GM12874 (cell line): ENCODE data around the gene MPV17L2.

Experiments used
- CTCF ChIP-seq: IDR thresholded peaks from 2 replicates; pipeline ENCODE4 v1.5.1; 2011; ENCODE audit warnings: low read depth, mild to moderate bottlenecking, control low read depth, low read length, moderate library complexity; ENCODE audit not compliant: insufficient read depth

MPV17L2 gene

GRCh38 chr19:18192673-18193387 lies at the start of gene MPV17L2:
TSS of gene MPV17L2 (plus strand) at chr19:18193218. CDS start at chr19:18193282, 64 bp downstream.
- no peak for TF ChIP-seq CTCF

- TF ChIP-seq CTCF = no peak
These were observed 49.1 kb upstream of the MPV17L2 start for GRCh38 chr19:18143902-18144301.

GRCh38 chr19:18144361-18144760 lies 48.7 kb upstream of the MPV17L2 start:
- TF ChIP-seq CTCF = no peak

- TF ChIP-seq CTCF = no peak
These were observed 48.1 kb upstream of the MPV17L2 start for GRCh38 chr19:18144906-18145305.

GRCh38 chr19:18145391-18145999 lies 47.5 kb upstream of the MPV17L2 start:
- no peak for TF ChIP-seq CTCF

GRCh38 chr19:18147396-18147795 lies 45.6 kb upstream of the MPV17L2 start:
- no peak for TF ChIP-seq CTCF

- TF ChIP-seq CTCF = no peak
These were observed 43.4 kb upstream of the MPV17L2 start for GRCh38 chr19:18149596-18149975.
